ENCODE measurements around the gene CDK18.

Gene CDK18

DNA sequence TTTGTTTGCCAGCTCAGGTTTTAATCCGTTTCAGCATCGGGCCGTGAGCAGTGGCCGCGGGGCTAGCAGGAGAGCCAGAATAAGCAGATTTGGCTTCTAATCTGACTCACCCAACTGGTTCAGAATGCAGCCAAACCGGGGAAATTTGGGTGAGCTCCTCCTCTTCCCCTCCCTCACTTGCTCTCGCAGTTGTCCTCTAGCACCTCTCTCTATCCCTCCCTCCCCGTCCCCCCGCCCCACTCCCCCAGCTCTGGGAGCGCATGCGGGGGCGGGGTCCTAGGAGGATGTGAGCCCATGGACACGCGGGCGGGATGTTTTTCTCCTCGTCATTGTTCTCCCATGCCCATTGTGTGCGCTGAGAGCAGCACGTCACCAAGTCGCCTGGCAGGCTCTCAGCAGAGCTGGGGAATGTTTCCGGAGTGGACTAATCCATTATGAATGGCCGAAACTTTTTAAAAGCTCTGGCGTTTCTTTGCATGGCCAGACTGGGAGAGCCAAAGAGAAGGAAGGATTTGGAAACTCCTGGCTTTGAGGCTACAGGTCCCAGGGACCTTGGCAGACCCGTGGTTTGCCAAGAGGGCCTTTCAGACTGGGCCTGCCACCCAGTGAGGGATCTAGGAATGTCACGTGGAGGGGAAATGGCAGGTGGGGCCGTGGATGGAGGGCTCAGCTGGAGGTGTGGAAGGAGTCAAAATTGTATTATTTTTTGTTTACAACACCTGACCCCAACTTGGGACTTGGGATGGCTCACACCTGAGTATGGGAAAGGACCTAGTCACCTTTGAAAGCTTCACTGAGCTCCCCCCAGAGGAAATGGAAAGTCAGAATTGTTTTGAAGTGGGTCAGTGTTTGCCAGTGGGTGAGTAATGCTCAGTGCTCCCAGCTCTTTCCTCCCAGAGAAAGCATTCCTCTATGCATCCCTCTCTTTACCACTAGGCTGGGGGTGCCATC, 39.2 kb downstream of the CDK18 start:
- Histone ChIP-seq H3K9me3 (no peaks in the 10 kb centered on the region), H3K36me3 (no peaks in the 10 kb centered on the region), H3K4me3 (ENCODE audit: low read depth in 1 of 2, low read length in 1 of 2) (no peak overlapping the region), H3K27me3 (peaks cover 69% of the 10 kb centered on the region), H3K27ac (no peak overlapping the region), H3K4me1 (ENCODE audit: control insufficient read depth in 1 of 2, insufficient read depth in 1 of 2, low read depth in 1 of 2, low read length in 1 of 2) (peaks cover 0 to 7% of the 10 kb centered on the region in 2 experiments)
- TF ChIP-seq, protein P1, sequence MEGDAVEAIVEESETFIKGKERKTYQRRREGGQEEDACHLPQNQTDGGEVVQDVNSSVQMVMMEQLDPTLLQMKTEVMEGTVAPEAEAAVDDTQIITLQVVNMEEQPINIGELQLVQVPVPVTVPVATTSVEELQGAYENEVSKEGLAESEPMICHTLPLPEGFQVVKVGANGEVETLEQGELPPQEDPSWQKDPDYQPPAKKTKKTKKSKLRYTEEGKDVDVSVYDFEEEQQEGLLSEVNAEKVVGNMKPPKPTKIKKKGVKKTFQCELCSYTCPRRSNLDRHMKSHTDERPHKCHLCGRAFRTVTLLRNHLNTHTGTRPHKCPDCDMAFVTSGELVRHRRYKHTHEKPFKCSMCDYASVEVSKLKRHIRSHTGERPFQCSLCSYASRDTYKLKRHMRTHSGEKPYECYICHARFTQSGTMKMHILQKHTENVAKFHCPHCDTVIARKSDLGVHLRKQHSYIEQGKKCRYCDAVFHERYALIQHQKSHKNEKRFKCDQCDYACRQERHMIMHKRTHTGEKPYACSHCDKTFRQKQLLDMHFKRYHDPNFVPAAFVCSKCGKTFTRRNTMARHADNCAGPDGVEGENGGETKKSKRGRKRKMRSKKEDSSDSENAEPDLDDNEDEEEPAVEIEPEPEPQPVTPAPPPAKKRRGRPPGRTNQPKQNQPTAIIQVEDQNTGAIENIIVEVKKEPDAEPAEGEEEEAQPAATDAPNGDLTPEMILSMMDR (IDR thresholded peaks at IDR 0.05), result no peak

DNA sequence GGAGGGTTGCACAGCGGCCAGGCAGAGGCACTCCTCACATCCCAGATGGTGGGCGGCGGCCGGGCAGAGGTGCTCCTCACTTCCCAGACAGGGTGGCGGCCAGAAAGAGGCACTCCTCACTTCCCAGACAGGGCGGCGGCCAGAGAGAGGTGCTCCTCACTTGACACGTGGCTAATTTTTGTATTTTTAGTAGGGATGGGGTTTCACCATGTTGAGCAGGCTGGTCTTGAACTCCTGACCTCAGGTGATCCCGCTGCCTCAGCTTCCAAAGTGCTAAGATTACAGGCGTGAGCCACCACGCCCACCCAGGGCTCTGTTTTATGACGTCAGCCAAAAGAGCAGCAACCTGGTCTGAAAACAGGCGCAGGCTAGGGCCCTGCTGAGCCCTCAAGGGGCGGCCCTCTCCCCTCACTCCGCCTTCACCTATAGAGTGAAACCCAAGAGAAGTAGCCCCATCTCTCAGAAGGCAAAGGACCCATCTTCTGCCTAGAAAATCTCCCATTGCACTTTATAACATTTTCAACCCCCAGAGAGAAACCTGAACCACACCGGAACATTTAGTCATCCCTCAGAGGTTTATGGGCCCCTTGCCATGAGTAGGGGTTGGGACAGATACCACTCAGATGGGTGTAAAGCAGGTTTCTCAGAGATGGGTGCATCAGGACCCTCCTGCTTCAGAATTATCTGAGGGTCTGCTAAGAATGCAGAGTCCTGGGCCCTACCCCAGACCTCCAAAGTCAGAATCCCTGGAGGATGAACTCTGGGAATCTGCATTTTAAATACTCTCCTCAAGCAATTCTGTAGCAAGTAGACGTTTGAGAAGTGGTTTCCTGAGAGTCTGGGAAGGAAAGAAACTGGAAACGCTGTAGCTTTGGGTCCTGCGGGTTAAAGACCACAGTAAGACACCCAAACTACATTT, 40.8 kb downstream of the CDK18 start:
- TF ChIP-seq, protein P1 (IDR thresholded peaks at IDR 0.05), result no peak
- Histone ChIP-seq H3K36me3 (no peaks in the 10 kb centered on the region), H3K27me3 (peaks cover 85% of the 10 kb centered on the region), H3K27ac (no peak overlapping the region), H3K4me1 (ENCODE audit: control insufficient read depth in 1 of 2, insufficient read depth in 1 of 2, low read depth in 1 of 2, low read length in 1 of 2) (no peaks in the 10 kb centered on the region), H3K9me3 (no peaks in the 10 kb centered on the region), H3K4me3 (ENCODE audit: low read depth in 1 of 2, low read length in 1 of 2) (no peak overlapping the region)

DNA sequence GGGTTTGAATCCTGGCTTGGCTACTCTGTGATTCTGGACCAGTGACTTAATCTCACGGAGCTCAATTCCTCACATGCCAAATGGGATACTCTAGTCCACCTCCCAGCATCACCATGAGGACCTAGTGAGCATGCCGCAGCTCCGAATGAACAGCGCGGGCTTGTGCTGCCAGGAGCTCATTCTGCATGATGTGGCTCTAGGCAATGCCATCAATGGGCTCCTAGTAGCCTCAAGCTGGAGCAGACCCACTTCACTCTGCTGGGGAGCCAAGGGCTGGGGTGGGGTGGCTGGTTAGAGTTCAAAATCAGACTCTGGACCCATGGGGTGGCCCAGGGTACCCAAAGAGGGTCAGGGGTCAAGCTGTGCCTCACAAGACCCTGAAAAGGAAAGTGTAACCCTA, 41.5 kb downstream of the CDK18 start:
- H3K27ac ChIP-seq, result no peak overlapping the region
- H3K9me3 ChIP-seq, result no peaks in the 10 kb centered on the region
- TF ChIP-seq, protein P1 (IDR thresholded peaks at IDR 0.05), result no peak
- H3K27me3 ChIP-seq, result peaks cover 84% of the 10 kb centered on the region
- no peaks in the 10 kb centered on the region for H3K4me1 ChIP-seq (ENCODE audit: control insufficient read depth in 1 of 2, insufficient read depth in 1 of 2, low read depth in 1 of 2, low read length in 1 of 2)
- H3K4me3 ChIP-seq (ENCODE audit: low read depth in 1 of 2, low read length in 1 of 2), result no peak overlapping the region
- no peaks in the 10 kb centered on the region for H3K36me3 ChIP-seq

DNA sequence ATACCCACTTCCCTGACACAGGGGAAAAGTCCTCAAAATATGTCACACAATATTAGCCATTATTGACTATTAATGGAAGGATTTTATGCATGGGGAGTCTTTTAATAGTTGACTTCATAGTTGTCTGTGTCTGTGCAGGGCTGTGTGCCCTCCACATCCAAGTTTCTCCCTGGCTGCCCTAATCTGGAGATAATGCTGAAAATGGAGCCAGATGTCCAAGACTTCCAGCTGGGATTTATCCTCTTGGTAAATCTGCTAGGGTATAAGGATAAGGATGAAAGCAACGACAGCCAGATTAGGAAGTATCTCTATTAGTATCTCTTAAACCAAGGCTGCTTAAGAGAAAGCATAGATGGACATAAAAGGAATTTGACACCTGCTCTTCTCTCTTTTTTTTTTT, 42.1 kb downstream of the CDK18 start:
- Histone ChIP-seq H3K4me1 (ENCODE audit: control insufficient read depth in 1 of 2, insufficient read depth in 1 of 2, low read depth in 1 of 2, low read length in 1 of 2) (no peaks in the 10 kb centered on the region), H3K4me3 (ENCODE audit: low read depth in 1 of 2, low read length in 1 of 2) (no peak overlapping the region), H3K27me3 (peaks cover 78% of the 10 kb centered on the region), H3K27ac (no peak overlapping the region), H3K9me3 (no peaks in the 10 kb centered on the region), H3K36me3 (no peaks in the 10 kb centered on the region)
- TF ChIP-seq, protein P1 (IDR thresholded peaks at IDR 0.05), result no peak

DNA sequence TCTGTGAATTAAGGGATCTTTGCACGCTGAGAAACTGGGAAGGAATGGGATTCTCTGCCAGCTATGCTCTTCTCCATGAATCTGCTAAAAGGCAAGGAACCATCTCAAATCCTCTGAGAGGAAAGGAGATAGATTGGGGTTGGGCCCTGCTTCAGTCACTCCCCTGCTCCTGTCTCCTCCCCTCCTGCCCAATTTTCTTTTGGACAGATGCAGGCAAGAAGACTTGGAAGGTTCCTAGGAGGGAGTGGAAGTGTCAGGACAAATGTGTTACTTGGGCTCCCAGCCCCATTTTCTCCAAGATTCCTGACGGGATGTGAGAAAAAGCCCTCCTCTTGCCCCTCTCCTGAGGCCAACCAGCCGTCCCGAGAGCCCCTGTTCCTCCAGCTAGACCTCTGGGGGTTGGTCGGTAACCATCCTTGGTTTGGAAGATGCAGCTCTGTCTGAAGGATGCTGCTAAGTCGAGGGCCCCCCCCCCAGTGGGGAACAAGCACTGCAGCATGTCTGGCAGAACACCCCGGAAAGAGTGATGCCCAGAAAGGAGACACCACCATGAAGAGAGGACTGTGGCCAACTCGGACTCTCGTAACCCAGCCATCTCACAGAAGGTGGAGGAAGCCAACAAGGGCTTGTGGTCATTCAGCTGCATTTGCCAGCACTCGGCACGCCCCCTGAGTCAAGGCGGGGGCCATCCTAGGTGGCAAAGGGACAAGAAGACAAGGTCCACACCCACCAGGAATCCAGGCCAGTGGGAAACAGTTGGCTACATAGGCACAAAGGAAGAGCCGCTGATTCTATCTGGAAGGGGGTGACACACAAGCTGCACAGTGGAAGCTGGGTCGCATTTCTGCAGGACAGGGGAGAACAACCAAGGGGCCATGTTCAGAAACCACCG, 43.7 kb downstream of the CDK18 start:
- Histone ChIP-seq H3K27me3 (peaks cover 62% of the 10 kb centered on the region), H3K4me1 (ENCODE audit: control insufficient read depth in 1 of 2, insufficient read depth in 1 of 2, low read depth in 1 of 2, low read length in 1 of 2) (no peaks in the 10 kb centered on the region), H3K36me3 (no peaks in the 10 kb centered on the region), H3K9me3 (no peaks in the 10 kb centered on the region), H3K4me3 (ENCODE audit: low read depth in 1 of 2, low read length in 1 of 2) (no peak overlapping the region), H3K27ac (no peak overlapping the region)
- TF ChIP-seq, protein P1 (IDR thresholded peaks at IDR 0.05), result no peak

Data from neutrophil (primary cell).